Mesothelial cell of epicardium (in vitro differentiated cells): Measurements from ENCODE around the gene SKAP1. TPM values are rescaled to one million over a fixed set of nuclear protein-coding genes. Genes with fewer than 3 reads are reported as not detected.
"Not testable (repeated sequence)": the region's sequence is repeated elsewhere in the genome, so short reads cannot be mapped to it uniquely, and the experiment has no call there.

Experiments used
- DNase-seq, 2 experiments: peaks; one replicate each; pipeline ENCODE4 v3.0.0; 2021; ENCODE audit warnings: low spot score in 2 of 2; ENCODE audit not compliant: unreplicated experiment in 2 of 2
- H3K27ac Mint-ChIP-seq: 2 replicates; pipeline ENCODE4 v1.8.0; 2021; ENCODE audit warnings: mixed read lengths
- H3K27me3 Mint-ChIP-seq: 2 replicates; pipeline ENCODE4 v1.8.0; 2021; ENCODE audit warnings: low read depth, mixed read lengths
- H3K36me3 Mint-ChIP-seq: 2 replicates; pipeline ENCODE4 v1.8.0; 2021; ENCODE audit warnings: mixed read lengths
- H3K4me1 Mint-ChIP-seq: 2 replicates; pipeline ENCODE4 v1.8.0; 2021; ENCODE audit warnings: mixed read lengths
- H3K4me3 Mint-ChIP-seq: 2 replicates; pipeline ENCODE4 v1.8.0; 2021; ENCODE audit warnings: mild to moderate bottlenecking, moderate library complexity, mixed read lengths
- H3K9me3 Mint-ChIP-seq: 2 replicates; pipeline ENCODE4 v1.8.0; 2021; ENCODE audit warnings: mixed read lengths
- CTCF ChIP-seq: fragments of 200-600 bp; sonication (generic); IDR thresholded peaks from one replicate; pipeline ENCODE4 v1.5.0; 2021; ENCODE audit warnings: antibody characterized with exemption; ENCODE audit not compliant: unreplicated experiment
- total RNA-seq: library from RNA; stranded (reverse); gene quantifications from 3 replicates; pipeline ENCODE4 v1.2.1, GENCODE V29; 2021

The SKAP1 gene
- total RNA-seq, 1 donor from 2014 or later, result 3.4 TPM

GRCh38 chr17:48347177-48347576 is 82.8 kb downstream of the SKAP1 start:
- Mint-ChIP-seq H3K4me1 (peaks cover 11% of the 10 kb centered on the region), H3K27ac (no peak overlapping the region), H3K9me3 (no peaks in the 10 kb centered on the region), H3K4me3 (no peak overlapping the region), H3K27me3 (peaks cover 3% of the 10 kb centered on the region), H3K36me3 (peaks cover 1% of the 10 kb centered on the region)
- no peak for DNase-seq
- no peak for TF ChIP-seq CTCF

GRCh38 chr17:48344251-48344650 is 85.8 kb downstream of the SKAP1 start:
- Mint-ChIP-seq H3K36me3 (peaks cover 1% of the 10 kb centered on the region), H3K4me1 (peaks cover 13% of the 10 kb centered on the region), H3K27ac (no peak overlapping the region), H3K9me3 (no peaks in the 10 kb centered on the region), H3K27me3 (no peaks in the 10 kb centered on the region), H3K4me3 (no peak overlapping the region)
- DNase-seq, result no peak
- TF ChIP-seq CTCF, result no peak

- Mint-ChIP-seq H3K27ac (no peak overlapping the region), H3K27me3 (no peaks in the 10 kb centered on the region)
These were observed 89.1 kb downstream of the SKAP1 start for GRCh38 chr17:48340916-48341315.

GRCh38 chr17:48338720-48339119 is 91.3 kb downstream of the SKAP1 start:
- Mint-ChIP-seq H3K4me3 (no peak overlapping the region), H3K27ac (peak overlapping the region; percentile 68), H3K36me3 (no peaks in the 10 kb centered on the region), H3K9me3 (no peaks in the 10 kb centered on the region), H3K27me3 (no peaks in the 10 kb centered on the region), H3K4me1 (peaks cover 59% of the 10 kb centered on the region)
- no peak for DNase-seq
- TF ChIP-seq CTCF, result no peak

More at GRCh38 chr17:48340916-48341315, 89.1 kb downstream of the SKAP1 start:
- Mint-ChIP-seq H3K36me3 (no peaks in the 10 kb centered on the region), H3K4me1 (peaks cover 45% of the 10 kb centered on the region), H3K4me3 (no peak overlapping the region), H3K9me3 (no peaks in the 10 kb centered on the region)
- DNase-seq, result no peak
- no peak for TF ChIP-seq CTCF

- not testable (repeated sequence) for DNase-seq, H3K9me3 Mint-ChIP-seq, H3K36me3 Mint-ChIP-seq, H3K4me3 Mint-ChIP-seq, H3K27me3 Mint-ChIP-seq
- Mint-ChIP-seq H3K4me1 (peaks cover 64% of the 10 kb centered on the region), H3K27ac (peak overlapping the region; percentile 67)
These were observed 92.1 kb downstream of the SKAP1 start for GRCh38 chr17:48337903-48338302.

- no peak overlapping the region for H3K4me3 Mint-ChIP-seq
- no peaks in the 10 kb centered on the region for H3K36me3 Mint-ChIP-seq
- H3K9me3 Mint-ChIP-seq, result no peaks in the 10 kb centered on the region
- H3K27me3 Mint-ChIP-seq, result no peaks in the 10 kb centered on the region
- DNase-seq, result no peak
- H3K27ac Mint-ChIP-seq, result peak overlapping the region; percentile 53
- H3K4me1 Mint-ChIP-seq, result peaks cover 65% of the 10 kb centered on the region
- TF ChIP-seq CTCF, result no peak
These were observed 93.0 kb downstream of the SKAP1 start for GRCh38 chr17:48336986-48337385.
